Renal cortical epithelial cell (primary cell): ENCODE measurements around the gene EML1. TPM values are rescaled to one million over a fixed set of nuclear protein-coding genes. Genes with fewer than 3 reads are reported as not detected.

ENCODE experiments used
- DNase-seq: peaks from one replicate; pipeline ENCODE4 v3.0.0-alpha.2; 2011; ENCODE audit warnings: low read depth
- total RNA-seq: library from RNA; depleted of rRNA; stranded (reverse); fragments of >200 nt; gene quantifications from 2 replicates; pipeline ENCODE4 v1.2.3, GENCODE V29; 2014

Gene EML1
- total RNA-seq, 1 donor from 2014 or later, result 130 TPM

GRCh38 chr14:99779751-99780150, 13.5 kb upstream of the EML1 start:
- peak; percentile 61 for DNase-seq

GRCh38 chr14:99780690-99781089, 12.5 kb upstream of the EML1 start:
- DNase-seq, result no peak

- DNase-seq, result no peak
Observed at GRCh38 chr14:99781091-99781490, 12.1 kb upstream of the EML1 start.

- DNase-seq, result no peak
Observed at GRCh38 chr14:99781853-99782610, 11.2 kb upstream of the EML1 start.

DNA sequence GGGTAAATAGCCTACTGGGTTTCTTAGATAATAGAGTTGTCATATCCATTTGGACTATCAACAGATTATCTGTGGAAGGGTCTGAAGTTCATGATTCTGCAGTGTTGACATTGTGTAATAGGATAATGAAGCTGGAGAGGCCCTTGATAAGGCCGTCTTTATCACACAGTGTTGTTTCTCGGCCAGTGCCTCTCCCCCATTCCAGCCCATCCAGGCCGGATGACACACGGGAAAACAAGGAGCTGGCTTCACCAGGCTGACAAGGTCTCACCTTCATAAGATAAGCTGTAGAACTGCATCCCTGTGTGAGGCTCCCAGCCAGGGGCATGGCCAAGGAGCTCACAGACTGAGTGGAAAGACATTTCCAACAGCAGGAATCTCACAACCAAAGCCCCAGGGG, 8.7 kb upstream of the EML1 start:
- no peak for DNase-seq

DNA sequence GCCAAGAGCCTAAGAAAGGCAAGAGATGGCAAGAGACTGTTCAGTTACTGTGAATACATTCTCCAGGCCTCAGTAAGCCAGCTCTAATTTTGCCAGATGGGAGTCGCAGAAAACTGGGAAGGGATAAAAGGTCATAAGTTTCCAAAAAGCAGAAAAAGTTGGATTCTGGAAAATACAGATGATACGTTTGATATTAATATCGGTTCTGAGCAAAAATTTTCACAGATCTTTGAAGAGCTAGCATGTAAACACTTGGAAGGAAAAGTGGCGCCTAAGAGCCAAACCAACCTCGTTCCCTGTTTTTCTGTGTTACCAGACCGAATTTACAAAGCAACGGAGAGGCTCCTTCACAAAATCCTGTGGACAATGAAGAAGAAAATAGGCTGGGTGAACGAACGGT, 7.8 kb upstream of the EML1 start:
- no peak for DNase-seq

DNA sequence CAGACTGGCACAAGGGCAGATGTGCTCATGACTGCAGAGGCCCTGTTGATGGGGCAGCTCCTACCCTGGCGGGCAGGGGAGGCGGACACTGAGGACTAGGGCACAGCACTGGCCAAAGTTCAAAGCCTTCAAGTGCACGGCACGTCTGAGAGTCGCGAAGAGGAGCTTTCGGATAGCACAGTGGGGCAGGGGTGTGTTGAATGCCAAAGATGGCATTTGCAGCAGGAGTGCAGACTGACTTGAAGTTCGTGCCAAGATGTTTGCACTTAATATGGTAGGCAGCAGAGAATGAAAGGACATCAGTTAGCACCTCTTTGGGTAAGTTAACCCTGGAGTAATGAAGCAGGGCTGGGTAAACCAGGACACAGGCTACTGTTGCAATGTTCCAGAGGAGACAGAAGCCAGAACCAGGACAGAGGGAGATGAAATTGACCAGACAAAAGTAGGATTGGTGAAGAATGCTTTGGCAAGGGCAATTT, 6.7 kb upstream of the EML1 start:
- DNase-seq, result no peak

GRCh38 chr14:99788713-99789112, 4.5 kb upstream of the EML1 start:
- DNase-seq, result no peak

DNA sequence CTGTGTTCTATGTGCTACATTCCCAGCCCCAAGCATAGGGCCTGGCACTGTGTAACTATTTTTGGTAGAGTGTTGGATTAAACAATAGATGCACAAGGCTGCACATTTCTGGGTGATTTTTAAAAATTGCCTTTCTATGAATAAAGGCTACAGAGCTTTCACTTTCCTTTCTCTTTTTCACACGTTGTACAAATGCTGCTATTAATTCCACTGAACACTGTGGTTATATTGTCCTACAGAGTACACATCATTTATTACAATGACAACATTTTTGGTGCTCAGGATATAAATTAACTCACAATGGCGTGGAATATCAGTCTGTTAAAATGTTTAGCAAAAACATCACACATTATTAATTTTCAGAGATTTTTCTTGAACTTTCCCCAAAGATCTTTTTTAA, 3.6 kb upstream of the EML1 start:
- no peak for DNase-seq

GRCh38 chr14:99790201-99790977, 2.8 kb upstream of the EML1 start:
- no peak for DNase-seq

DNA sequence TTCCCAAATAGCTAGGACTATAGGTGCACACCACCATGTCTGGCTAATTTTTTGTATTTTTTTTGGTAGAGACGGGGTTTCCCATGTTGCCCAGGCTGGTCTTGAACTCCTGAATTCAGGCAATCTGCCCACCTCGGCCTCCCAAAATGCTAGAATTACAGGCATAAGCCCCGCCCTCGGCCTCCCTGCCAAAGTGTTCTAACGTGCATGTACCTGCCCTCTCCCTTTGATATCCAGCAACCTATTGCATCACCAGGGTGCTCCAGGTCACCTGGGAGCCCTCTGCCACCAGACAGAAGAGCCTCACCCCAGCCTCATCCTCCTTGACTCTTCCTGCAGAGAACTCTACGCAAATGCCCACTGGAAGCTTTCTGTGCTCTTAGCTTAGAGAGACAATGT, 2.2 kb upstream of the EML1 start:
- no peak for DNase-seq

DNA sequence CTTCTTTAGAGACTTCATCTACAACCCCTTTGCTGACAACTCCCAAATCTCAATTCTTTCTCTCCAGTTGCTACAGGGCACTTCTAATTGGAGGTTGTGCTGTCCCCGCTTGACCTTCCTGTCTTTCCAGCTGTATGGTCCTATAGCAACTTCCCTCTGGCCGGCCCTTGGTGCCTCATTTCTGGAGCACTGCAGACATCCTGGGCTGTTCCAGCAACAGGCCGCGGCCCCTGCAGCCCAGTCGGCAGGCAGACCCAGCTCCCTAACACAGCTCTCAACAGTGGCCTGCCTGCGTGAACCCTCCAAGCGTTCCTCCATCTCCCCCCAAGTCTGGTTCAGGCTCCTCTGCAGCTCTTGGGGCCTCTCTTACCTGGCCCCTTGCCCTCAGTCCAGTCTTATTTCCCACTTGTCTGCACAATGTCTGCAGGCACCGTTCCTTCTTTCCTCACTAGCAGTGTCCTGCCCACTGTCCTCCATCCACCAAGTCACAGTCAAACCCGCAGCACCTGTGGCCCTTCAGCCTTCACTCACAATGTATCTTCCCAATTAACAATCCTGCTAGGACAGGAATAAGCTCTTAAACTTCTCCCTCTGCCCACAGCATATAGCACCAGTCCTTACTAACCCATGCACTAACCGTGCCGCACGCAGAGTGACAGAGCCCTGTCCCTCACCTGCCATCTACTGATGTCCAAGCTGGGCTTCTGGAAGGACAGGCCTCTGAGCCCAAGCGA, 1.6 kb upstream of the EML1 start:
- DNase-seq, result no peak

DNA sequence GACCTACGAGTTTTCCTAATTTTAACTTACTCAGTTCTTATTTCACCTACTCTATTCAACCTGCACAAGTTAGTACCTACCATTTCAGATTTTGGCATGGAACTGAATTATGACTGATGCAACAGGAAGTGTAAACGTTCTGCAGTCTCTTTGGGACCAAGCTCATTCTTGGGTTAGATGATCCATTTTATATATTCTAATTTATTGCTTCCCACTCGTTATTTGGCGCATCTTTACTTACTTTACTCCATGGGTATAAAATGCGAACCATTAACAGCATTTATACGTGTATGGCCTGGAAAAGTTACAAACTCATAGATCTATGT, 1.0 kb upstream of the EML1 start:
- no peak for DNase-seq

DNA sequence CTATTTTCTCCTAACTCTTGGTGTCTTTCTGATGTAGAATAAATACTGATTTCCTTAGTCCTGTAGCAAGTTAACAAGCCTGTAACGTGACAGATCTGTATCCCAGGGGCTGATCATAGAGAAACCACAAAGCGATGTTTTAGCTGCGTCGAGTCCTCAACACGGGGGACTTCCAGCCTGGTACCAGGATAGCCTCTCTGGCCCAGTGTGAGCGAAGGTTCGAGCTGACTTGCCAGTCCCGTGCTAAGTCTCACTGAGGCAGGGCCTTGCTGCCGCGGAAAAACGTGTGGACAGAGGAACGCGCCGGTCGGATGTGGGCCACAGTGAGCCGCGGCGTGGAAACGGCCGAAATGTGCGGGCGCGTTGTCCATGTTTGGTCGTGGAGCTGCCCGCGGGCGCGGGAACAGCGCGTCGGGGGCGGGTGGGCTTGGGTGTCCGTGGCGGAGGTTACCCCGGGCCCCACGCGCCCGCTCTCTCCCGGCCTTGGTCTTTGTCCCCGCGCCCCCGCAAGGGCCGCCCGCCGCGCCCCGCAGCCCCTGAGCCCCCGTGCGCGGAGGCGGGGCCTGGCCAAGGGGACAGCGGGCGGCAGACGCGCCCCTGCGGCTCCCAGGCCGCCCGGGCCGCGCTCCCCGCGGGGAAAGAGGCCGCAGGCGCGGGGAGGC, 531 bp upstream of the EML1 start:
- no peak for DNase-seq

GRCh38 chr14:99794151-99794780, 1.1 kb downstream of the EML1 start:
- no peak for DNase-seq

DNA sequence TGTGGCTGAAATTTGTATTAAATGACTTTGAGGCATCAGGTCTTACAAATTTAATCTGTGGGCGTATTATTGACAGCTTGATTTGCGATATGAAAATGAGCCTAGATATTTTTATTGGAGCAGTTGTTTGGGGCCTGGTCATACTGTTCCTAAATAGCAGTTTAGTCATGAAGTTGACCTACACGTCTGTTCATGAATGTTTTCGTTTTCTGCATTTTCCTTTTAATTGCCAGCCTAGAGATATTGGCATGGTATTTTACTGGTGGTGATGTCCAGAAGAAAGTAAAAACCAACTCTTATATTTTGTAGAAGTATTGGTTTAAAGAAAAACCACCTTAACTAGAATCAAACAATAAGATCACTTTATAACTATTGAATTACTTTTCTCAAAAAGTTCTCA, 1.8 kb downstream of the EML1 start:
- DNase-seq, result no peak

- no peak for DNase-seq
Observed at GRCh38 chr14:99797231-99797630, 4.0 kb downstream of the EML1 start.

DNA sequence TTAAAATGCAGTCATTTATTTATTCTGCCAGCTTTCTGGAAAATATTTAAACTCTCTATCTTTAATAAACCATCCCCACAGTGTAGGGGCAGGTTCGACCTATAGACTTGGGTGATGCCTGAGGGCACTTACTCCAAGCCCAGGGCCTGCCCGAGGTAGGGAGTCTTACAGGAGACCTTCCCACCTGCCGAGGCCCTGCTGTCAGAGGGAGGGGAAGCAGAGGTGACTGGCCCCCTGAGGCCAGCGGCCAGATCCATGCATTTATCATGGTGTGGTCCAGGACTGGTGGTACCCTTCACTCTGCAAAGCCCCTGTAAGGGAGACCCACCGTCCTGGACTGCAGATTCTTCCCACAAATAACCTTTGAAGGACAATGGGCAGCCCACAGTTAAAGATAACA, 7.6 kb downstream of the EML1 start:
- DNase-seq, result no peak

- DNase-seq, result no peak
Observed at GRCh38 chr14:99802301-99803105, 9.3 kb downstream of the EML1 start.

- no peak for DNase-seq
Observed at GRCh38 chr14:99803106-99803775, 10.0 kb downstream of the EML1 start.
